GM12878 (cell line): Measurements from ENCODE around the gene CASR. TPM values are rescaled to one million over a fixed set of nuclear protein-coding genes. Genes with fewer than 3 reads are reported as not detected.

Experiments used
- CBX3 ChIP-seq: fragments of 200-600 bp; sonication (generic); IDR thresholded peaks from 2 replicates; pipeline ENCODE4 v1.6.1; 2016; ENCODE audit warnings: low read depth, borderline replicate concordance
- LARP7 ChIP-seq: fragments of 450-650 bp; IDR thresholded peaks from 2 replicates; pipeline ENCODE4 v1.6.1; 2017; ENCODE audit warnings: mild to moderate bottlenecking
- MEF2A ChIP-seq: IDR thresholded peaks from 2 replicates; pipeline ENCODE4 v1.6.1; 2011; ENCODE audit warnings: low read depth, mild to moderate bottlenecking, low read length, moderate library complexity; ENCODE audit not compliant: insufficient read depth
- MXI1 ChIP-seq: fragments of 150-350 bp; IDR thresholded peaks from 2 replicates; pipeline ENCODE4 v1.6.1; 2011; ENCODE audit warnings: low read depth, mild to moderate bottlenecking, inconsistent platforms, low read length, improper control_type of control experiment
- RAD21 ChIP-seq: IDR thresholded peaks from 2 replicates; pipeline ENCODE4 v1.6.1; 2011; ENCODE audit warnings: mild to moderate bottlenecking, low read depth, low read length, moderate library complexity; ENCODE audit not compliant: insufficient read depth
- RBBP5 ChIP-seq: fragments of 200-600 bp; sonication (generic); conservative IDR thresholded peaks from 2 replicates; pipeline ENCODE4 v1.6.1; 2016
- polyA plus RNA-seq, 11 experiments: library from polyadenylated mRNA; depleted of rRNA in 4 of 11; unstranded in 6 of 11; stranded (reverse) in 5 of 11; fragments of >200 nt; fragmentation: Nextera tagmentation in 4 of 11; fragmentation: Illumina TruSeq in 1 of 11; extraction: Ambion mirVana in 4 of 11; extraction: Trizol in 1 of 11; gene quantifications; 1 replicate in 1 of 11; 2 replicates in 10 of 11; pipeline versions ENCODE4 v1.2.1 to v1.2.3, GENCODE V29; 2011 to 2016; ENCODE audit warnings: inconsistent platforms in 2 of 11, missing spikeins in 2 of 11, low read depth in 1 of 11
- total RNA-seq, 4 experiments: library from RNA; depleted of rRNA in 3 of 4; stranded (reverse); fragments of >200 nt in 3 of 4; fragmentation: Illumina TruSeq in 1 of 4; extraction: Trizol in 1 of 4; gene quantifications; 2 replicates each; pipeline versions ENCODE4 v1.2.1 to v1.2.3, GENCODE V29; 2013 to 2021
- TF ChIP-seq, protein P1 (sequence below): fragments of 450-650 bp; IDR thresholded peaks from 2 replicates; pipeline ENCODE4 v1.6.1; 2017; ENCODE audit warnings: borderline replicate concordance
- TF ChIP-seq, protein P2 (sequence below): fragments of 450-650 bp; formaldehyde crosslinking; IDR thresholded peaks from 2 replicates; pipeline ENCODE4 v1.4.0; 2020; ENCODE audit warnings: mild to moderate bottlenecking, moderate library complexity
- TF ChIP-seq, protein P3 (sequence below): IDR thresholded peaks from 2 replicates; pipeline ENCODE4 v1.6.1; 2012; ENCODE audit warnings: mild to moderate bottlenecking, low read depth, low read length

Gene CASR
- total and polyA plus RNA-seq, 10 of the 15 experiments (the other 5 are each of a cell fraction or from before 2014, with no cell fraction given) = 0.04 to 0.37 (median 0.11) TPM

DNA sequence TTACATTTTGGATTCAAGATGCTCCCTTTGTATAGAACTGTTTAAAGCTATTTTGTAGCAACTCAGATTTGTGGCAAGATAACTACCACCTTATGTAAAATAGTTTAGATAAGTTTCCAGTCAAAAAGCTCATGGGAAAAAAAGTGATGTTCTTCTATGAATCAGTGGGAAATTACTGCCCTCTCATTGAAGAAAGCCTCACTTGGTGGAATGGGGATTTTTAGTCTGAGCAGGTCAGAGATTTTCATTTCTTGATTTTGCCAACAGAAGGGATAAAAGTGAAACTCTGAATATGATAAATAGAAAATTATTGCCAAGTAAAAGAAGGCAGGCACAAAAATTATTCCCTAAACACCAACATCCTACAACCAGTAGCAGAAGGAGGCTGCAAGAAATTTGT is 115.7 kb downstream of the CASR start (continued):
- TF ChIP-seq, protein P1, sequence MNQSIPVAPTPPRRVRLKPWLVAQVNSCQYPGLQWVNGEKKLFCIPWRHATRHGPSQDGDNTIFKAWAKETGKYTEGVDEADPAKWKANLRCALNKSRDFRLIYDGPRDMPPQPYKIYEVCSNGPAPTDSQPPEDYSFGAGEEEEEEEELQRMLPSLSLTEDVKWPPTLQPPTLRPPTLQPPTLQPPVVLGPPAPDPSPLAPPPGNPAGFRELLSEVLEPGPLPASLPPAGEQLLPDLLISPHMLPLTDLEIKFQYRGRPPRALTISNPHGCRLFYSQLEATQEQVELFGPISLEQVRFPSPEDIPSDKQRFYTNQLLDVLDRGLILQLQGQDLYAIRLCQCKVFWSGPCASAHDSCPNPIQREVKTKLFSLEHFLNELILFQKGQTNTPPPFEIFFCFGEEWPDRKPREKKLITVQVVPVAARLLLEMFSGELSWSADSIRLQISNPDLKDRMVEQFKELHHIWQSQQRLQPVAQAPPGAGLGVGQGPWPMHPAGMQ = no peak
- TF ChIP-seq RAD21 (no peak), MEF2A (no peak), MXI1 (no peak), CBX3 (no peak), LARP7 (no peak), RBBP5 (no peak)
- TF ChIP-seq, protein P2, sequence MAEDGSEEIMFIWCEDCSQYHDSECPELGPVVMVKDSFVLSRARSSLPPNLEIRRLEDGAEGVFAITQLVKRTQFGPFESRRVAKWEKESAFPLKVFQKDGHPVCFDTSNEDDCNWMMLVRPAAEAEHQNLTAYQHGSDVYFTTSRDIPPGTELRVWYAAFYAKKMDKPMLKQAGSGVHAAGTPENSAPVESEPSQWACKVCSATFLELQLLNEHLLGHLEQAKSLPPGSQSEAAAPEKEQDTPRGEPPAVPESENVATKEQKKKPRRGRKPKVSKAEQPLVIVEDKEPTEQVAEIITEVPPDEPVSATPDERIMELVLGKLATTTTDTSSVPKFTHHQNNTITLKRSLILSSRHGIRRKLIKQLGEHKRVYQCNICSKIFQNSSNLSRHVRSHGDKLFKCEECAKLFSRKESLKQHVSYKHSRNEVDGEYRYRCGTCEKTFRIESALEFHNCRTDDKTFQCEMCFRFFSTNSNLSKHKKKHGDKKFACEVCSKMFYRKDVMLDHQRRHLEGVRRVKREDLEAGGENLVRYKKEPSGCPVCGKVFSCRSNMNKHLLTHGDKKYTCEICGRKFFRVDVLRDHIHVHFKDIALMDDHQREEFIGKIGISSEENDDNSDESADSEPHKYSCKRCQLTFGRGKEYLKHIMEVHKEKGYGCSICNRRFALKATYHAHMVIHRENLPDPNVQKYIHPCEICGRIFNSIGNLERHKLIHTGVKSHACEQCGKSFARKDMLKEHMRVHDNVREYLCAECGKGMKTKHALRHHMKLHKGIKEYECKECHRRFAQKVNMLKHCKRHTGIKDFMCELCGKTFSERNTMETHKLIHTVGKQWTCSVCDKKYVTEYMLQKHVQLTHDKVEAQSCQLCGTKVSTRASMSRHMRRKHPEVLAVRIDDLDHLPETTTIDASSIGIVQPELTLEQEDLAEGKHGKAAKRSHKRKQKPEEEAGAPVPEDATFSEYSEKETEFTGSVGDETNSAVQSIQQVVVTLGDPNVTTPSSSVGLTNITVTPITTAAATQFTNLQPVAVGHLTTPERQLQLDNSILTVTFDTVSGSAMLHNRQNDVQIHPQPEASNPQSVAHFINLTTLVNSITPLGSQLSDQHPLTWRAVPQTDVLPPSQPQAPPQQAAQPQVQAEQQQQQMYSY = no peak
- TF ChIP-seq, protein P3, sequence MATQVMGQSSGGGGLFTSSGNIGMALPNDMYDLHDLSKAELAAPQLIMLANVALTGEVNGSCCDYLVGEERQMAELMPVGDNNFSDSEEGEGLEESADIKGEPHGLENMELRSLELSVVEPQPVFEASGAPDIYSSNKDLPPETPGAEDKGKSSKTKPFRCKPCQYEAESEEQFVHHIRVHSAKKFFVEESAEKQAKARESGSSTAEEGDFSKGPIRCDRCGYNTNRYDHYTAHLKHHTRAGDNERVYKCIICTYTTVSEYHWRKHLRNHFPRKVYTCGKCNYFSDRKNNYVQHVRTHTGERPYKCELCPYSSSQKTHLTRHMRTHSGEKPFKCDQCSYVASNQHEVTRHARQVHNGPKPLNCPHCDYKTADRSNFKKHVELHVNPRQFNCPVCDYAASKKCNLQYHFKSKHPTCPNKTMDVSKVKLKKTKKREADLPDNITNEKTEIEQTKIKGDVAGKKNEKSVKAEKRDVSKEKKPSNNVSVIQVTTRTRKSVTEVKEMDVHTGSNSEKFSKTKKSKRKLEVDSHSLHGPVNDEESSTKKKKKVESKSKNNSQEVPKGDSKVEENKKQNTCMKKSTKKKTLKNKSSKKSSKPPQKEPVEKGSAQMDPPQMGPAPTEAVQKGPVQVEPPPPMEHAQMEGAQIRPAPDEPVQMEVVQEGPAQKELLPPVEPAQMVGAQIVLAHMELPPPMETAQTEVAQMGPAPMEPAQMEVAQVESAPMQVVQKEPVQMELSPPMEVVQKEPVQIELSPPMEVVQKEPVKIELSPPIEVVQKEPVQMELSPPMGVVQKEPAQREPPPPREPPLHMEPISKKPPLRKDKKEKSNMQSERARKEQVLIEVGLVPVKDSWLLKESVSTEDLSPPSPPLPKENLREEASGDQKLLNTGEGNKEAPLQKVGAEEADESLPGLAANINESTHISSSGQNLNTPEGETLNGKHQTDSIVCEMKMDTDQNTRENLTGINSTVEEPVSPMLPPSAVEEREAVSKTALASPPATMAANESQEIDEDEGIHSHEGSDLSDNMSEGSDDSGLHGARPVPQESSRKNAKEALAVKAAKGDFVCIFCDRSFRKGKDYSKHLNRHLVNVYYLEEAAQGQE = no peak
